OCI-LY1 (cell line): ENCODE measurements around the gene PAPOLA.

ENCODE experiments used
- CTCF ChIP-seq: fragments of 200-600 bp; sonication (generic), shearing (Covaris generic); IDR thresholded peaks from 2 replicates; pipeline ENCODE4 v1.5.1; 2017; ENCODE audit warnings: mild to moderate bottlenecking, antibody characterized with exemption, low read length, moderate library complexity, mixed read lengths
- EZH2 ChIP-seq: fragments of 200-600 bp; sonication (generic), shearing (Covaris generic); IDR thresholded peaks from 2 replicates; pipeline ENCODE4 v1.8.0; 2017; ENCODE audit warnings: borderline replicate concordance, mixed run types, mild to moderate bottlenecking, antibody characterized with exemption, low read length, moderate library complexity, mixed read lengths

- TF ChIP-seq CTCF (no peak), EZH2 (no peak)
These were observed 46.6 kb upstream of the PAPOLA start for GRCh38 chr14:96455588-96455987.
